SK-N-SH (cell line): Measurements from ENCODE around the gene TRAF5.

Experiments
- ELF1 ChIP-seq: IDR thresholded peaks from 2 replicates; pipeline ENCODE4 v1.4.0; 2012
- EP300 ChIP-seq, 2 experiments: IDR thresholded peaks; 2 replicates each; pipeline versions ENCODE4 v1.4.0 to v1.6.1; 2012; ENCODE audit warnings: borderline replicate concordance in 1 of 2, low read depth in 1 of 2, low read length in 1 of 2
- JUND ChIP-seq: IDR thresholded peaks from 2 replicates; pipeline ENCODE4 v1.4.0; 2012
- MAX ChIP-seq: IDR thresholded peaks from 2 replicates; pipeline ENCODE4 v1.4.0; 2012; ENCODE audit warnings: low read depth
- MXI1 ChIP-seq: IDR thresholded peaks from 2 replicates; pipeline ENCODE4 v1.6.1; 2012; ENCODE audit warnings: mild to moderate bottlenecking, low read depth, low read length, improper control_type of control experiment
- TF ChIP-seq, protein P1 (sequence below): fragments of 200-600 bp; sonication (generic); IDR thresholded peaks from 2 replicates; pipeline ENCODE4 v1.6.1; 2017; ENCODE audit warnings: antibody characterized with exemption, mild to moderate bottlenecking, moderate library complexity
- TF ChIP-seq, protein P2 (sequence below): IDR thresholded peaks from 2 replicates; pipeline ENCODE4 v1.4.0; 2012; ENCODE audit warnings: low read depth, borderline replicate concordance

GRCh38 chr1:211324992-211325775, 1.4 kb upstream of the TRAF5 start:
- TF ChIP-seq, protein P1, sequence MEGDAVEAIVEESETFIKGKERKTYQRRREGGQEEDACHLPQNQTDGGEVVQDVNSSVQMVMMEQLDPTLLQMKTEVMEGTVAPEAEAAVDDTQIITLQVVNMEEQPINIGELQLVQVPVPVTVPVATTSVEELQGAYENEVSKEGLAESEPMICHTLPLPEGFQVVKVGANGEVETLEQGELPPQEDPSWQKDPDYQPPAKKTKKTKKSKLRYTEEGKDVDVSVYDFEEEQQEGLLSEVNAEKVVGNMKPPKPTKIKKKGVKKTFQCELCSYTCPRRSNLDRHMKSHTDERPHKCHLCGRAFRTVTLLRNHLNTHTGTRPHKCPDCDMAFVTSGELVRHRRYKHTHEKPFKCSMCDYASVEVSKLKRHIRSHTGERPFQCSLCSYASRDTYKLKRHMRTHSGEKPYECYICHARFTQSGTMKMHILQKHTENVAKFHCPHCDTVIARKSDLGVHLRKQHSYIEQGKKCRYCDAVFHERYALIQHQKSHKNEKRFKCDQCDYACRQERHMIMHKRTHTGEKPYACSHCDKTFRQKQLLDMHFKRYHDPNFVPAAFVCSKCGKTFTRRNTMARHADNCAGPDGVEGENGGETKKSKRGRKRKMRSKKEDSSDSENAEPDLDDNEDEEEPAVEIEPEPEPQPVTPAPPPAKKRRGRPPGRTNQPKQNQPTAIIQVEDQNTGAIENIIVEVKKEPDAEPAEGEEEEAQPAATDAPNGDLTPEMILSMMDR = no peak
- TF ChIP-seq ELF1 (no peak), JUND (no peak), MXI1 (no peak), MAX (no peak), EP300 (IDR thresholded peaks at IDR 0.05; ENCODE audit: borderline replicate concordance in 1 of 2, low read depth in 1 of 2, low read length in 1 of 2) (no peak)
- TF ChIP-seq, protein P2, sequence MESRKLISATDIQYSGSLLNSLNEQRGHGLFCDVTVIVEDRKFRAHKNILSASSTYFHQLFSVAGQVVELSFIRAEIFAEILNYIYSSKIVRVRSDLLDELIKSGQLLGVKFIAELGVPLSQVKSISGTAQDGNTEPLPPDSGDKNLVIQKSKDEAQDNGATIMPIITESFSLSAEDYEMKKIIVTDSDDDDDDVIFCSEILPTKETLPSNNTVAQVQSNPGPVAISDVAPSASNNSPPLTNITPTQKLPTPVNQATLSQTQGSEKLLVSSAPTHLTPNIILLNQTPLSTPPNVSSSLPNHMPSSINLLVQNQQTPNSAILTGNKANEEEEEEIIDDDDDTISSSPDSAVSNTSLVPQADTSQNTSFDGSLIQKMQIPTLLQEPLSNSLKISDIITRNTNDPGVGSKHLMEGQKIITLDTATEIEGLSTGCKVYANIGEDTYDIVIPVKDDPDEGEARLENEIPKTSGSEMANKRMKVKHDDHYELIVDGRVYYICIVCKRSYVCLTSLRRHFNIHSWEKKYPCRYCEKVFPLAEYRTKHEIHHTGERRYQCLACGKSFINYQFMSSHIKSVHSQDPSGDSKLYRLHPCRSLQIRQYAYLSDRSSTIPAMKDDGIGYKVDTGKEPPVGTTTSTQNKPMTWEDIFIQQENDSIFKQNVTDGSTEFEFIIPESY = no peak
